Stimulated activated naive CD4-positive, alpha-beta T cell treated with Interleukin-2 at 50 U/mL for 16 hours (primary cell): Measurements from ENCODE around the gene RASA4B.
"Not testable (repeated sequence)": the region's sequence is repeated elsewhere in the genome, so short reads cannot be mapped to it uniquely, and the experiment has no call there.

ENCODE experiments used
- DNase-seq: peaks from one replicate; lab custom pipeline; 2025; lab: John Stamatoyannopoulos, UW

RASA4B gene

DNA sequence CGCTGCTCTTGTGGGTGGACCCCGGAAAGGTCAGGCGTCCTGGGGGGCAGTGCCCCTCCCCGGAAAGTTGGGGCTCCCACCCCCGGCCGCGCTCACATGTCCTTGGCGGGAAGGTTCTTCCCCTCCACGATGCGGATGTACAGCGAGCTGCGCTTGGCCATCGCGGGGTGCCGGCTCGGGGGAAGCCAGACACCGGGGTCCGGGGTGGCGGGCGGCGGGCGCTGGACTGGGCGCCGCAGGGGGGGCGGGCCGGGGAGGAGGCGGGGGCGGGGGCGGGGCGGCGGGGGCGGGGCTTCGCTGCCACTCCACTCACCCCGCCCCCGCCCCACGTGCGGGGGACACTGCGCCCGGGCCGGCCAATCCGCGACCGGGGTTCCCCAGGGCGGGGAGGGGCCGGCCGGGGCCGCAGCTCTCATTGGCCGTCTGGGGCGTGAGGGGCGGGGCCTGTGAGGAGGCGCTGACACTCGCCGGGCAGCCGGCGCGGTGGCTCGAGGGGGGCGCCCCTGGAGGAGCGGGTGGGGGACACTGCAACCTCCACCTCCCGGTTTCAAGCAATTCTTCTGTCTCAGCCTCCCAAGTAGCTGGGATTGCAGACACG lies at the start of gene RASA4B:
Gene RASA4B (minus strand): TSS at position 228 of the 598 bp plus-strand sequence. CDS start 67 bp downstream, at position 161.
- DNase-seq = not testable (repeated sequence)

GRCh38 chr7:102550808-102551422 lies 33.3 kb upstream of the RASA4B start, which contains the start of gene SPDYE2:
TSS of gene SPDYE2 (plus strand) at chr7:102551226. CDS start at chr7:102553256, 2,030 bp downstream.
- not testable (repeated sequence) for DNase-seq

GRCh38 chr7:102546353-102546752 lies 28.8 kb upstream of the RASA4B start:
- not testable (repeated sequence) for DNase-seq

DNA sequence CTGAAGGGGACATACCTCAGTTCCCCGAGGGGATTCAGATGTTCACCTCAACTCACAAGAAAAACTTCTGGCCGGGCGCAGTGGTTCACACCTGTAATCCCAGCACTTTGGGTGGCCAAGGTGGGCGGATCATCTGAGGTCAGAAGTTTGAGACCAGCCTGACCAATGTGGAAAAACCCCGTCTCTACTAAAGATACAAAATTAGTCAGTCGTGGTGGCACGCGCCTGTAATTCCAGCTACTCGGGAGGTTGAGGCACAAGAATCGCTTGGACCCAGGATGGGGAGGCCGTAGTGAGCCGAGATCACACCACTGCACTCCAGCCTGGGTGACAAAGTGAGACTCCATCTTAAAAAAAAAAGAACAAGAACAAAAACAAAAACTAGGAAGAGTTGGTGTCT lies 27.7 kb upstream of the RASA4B start:
- not testable (repeated sequence) for DNase-seq

DNA sequence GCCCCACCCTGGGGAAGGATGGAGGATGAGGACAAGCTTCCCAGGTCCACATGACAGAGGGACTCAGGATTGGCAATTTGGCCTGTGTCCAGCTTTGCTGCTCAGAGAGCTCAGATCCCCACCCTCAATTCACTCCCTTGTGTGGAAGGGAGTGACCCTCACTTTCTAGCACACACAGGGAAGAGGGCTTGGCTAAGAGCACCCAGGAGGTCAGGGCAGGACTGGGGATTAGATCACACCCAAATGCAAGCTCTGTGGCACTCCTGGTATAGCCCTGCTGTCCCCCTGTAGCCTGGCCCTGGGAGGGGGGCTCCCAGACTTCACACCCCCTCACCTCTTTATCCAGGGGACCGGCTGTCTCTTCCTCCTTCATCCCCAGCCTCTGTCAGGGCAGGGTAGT lies 26.8 kb upstream of the RASA4B start:
- not testable (repeated sequence) for DNase-seq

- not testable (repeated sequence) for DNase-seq
Observed at GRCh38 chr7:102543596-102543995, 26.0 kb upstream of the RASA4B start, which contains the start of gene UPK3BL2. TSS of gene UPK3BL2 (minus strand) at chr7:102543696. CDS start at chr7:102543636, 60 bp downstream.

GRCh38 chr7:102542771-102543170 lies 25.2 kb upstream of the RASA4B start:
- not testable (repeated sequence) for DNase-seq

- DNase-seq = not testable (repeated sequence)
Observed at GRCh38 chr7:102542083-102542482, 24.5 kb upstream of the RASA4B start.

GRCh38 chr7:102540604-102541003 lies 23.0 kb upstream of the RASA4B start:
- DNase-seq = not testable (repeated sequence)

DNA sequence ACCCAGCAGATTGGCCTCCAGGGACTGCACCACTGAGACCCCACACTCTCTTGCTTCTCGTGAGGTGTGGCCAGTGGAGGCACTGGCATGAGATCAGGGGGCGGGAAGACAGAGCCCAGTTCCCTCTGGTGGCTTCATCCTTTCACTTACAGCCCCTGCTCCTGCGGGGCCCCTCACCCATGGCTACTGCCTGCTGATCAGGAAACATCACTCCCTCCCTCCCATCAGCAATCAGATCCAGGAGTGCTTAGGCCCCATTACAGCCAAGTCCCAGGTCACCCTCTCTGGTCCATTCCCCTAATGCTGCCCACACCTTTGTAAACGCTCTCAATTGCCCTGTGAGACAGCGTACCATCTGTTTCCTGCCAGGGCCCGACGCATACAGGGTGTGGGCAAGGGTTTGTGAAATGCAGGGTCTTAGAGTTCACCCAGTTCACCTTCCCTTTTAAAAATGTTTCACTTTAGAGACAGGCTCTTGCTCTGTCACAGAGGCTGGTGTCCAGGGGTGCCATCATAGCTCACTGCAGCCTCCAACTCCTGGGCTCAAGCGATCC lies 17.6 kb upstream of the RASA4B start:
- DNase-seq = not testable (repeated sequence)

DNA sequence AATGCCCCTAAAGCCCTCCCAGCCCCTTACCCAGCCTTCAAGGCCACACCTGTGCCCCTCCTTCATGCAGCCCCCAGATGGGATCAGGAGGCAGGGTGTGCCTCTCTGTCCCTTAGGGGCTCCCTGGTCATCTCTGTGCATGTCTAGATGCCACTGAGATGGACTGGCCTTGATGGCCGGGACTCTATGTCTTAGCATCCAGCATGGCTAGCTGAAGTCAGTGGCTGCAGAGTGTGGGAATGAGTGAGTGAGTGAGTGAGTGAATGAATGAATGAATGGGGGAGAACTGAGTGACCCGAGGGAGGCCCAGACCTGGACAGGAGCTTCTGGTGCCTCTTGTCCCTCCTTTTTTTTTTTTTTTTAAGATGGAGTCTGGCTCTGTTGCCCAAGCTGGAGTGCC lies 14.6 kb upstream of the RASA4B start:
- not testable (repeated sequence) for DNase-seq

GRCh38 chr7:102531583-102531982 lies 14.0 kb upstream of the RASA4B start:
- DNase-seq = not testable (repeated sequence)

DNA sequence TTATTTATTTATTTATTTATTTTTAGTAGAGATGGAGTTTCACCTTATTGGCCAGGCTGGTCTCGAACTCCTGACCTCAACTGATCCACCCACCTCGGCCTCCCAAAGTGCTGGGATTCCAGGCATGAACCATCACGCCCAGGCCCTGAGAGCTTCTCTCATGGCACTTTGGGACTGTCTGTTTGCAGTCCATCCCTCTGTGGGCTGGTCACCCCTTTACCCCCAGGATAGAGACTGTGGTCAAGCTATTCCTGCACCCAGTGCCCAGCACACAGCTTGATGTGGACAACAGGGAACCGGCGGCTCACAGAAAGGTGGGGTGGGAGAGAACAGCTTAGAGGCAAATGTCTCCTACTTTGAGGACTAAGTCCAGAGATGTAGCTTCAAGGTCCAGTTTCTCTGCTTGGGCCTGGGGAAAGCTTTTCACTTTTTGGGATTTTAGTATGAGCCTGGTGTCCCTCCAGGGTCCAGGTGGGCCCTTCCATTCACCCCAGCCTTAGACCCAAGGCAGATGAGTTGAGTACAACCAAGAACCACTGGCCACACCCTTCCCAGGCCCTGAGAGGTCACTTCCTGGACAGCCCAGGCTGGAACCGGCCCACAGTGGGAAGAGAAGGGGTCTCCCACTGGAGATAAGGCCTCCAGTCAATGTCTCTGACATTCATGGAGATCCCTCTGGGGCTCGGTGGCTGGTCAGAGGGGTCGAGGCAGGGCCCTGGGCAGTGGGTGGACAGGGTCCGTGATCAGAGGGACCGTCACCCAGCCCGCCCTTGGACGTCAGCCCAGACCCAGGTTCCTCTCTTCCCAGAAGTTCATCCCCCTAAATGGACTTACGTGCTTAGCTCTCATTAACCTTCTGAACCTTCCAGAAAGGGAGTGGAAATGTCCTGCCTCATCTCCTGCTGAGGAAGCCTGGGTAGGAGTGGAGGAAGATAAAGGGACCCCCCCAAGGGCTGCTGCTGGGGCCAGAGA lies 10.5 kb upstream of the RASA4B start:
- not testable (repeated sequence) for DNase-seq

DNA sequence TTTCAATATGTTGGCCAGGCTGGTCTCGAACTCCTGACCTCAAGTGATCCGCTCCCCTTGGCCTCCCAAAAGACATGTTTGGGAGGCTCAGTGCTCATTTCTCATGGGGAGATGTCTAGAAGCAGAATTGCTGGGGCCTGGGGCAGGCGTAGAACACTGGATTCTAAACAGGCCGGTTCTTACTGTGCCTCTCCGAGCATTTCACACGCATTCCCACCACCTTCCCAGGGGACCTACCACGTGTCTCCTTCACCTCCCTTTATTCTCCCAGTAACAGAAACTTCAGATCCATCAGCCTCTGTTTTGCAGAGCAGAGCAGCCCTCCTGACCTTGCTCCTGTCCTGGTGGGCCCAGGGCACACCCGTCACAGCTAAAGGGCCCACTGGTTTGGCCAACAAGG lies 9.6 kb upstream of the RASA4B start:
- not testable (repeated sequence) for DNase-seq

DNA sequence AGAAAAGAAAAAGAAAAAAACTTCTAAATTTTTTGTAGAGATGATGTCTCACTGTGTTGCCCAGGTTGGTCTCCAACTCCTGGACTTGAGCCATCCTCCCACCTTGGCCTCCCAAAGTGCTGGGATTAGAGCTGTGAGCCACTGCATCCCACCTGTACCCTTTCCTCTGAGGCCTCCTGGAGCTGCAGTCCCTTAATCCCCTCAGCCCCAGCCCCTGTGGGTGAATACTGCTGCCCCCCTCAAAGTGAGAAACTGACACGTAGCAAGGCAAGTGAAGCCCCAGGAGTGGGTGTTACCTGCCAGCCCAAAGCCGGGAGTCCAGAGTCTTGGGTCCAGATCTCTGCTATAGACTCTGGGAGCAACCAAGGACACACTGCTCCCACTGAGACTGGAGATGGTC lies 7.2 kb upstream of the RASA4B start:
- DNase-seq = not testable (repeated sequence)

- not testable (repeated sequence) for DNase-seq
Observed at GRCh38 chr7:102520797-102521196, 3.2 kb upstream of the RASA4B start.

DNA sequence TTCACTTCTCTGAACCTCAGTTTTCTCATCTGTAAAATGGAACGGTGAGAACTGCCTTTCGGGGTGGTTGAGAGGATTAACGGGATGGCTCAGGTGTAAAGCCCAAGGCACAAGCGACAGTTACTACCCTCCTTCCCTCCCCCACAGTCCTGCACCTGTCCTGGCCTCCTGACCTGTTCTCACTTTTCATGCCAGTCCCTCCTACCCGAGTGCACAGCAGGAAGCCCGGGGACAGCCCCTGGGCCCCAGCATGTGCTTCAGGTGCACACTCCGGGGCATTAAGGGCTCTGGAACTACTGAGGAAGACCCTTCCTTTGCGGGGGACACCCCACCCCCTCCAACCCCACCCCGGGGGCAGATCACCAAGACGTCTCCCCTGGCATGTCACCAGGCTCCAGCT lies 626 bp downstream of the RASA4B start:
- DNase-seq = not testable (repeated sequence)

DNA sequence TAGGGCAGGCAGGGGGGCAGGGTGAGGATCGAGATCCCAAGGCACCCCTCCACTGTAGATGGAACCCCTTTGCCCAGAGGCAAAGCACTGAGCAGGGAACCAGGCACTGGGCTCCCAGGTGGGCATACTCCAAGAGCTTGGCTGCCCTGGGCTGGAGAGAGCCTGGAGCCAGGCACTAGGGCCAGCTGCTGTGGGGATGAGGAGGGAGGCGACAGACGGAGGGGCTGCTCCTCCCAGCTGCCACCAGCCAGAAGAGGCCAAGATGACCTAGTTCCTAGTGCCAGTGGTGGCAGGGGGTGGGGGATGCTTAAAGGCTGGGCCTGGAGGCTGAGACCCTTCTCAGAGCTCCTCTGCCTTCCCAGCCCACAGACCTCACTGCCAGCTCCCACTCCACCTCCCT lies 1.7 kb downstream of the RASA4B start:
- not testable (repeated sequence) for DNase-seq

DNA sequence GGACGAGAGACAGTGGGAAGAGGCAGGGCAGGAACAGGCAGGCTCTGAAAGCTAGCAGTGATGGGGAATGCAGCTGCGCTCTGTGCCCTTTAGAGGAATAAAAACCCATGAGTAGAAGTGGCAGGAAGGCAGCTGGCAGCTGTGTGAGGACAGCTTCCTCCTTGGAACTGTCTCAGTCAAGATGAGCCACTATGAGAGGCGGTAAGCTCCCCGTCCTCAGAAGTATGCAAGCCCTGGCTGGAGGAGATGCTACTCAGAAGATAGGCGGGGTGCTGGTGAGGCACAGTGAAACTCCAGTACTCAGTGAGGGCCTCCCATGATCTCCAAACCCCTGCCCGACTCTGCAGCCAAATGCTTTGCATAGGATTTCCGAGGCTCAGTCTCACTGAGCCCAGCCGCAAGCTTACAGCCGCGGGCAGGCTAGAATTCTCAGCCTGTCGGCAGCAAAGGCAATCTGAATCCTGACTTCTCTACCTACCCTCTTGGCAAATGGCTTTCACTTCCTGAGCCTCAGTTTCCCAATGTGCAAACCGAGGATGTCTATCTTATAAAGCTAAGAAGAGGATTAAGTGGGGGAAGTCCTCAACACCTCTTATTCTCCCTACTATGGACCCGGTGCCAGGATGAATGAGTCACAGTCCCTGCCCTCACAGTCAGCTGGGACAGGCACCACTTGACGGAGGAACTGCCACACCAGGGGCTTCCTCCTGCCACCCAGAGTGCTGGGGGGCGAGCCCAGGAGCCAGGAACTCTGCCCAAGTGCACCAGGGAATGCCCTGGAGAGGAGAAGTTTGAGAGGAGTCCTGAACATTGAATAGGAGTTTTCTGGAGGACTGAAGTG lies 2.5 kb downstream of the RASA4B start:
- DNase-seq = not testable (repeated sequence)

DNA sequence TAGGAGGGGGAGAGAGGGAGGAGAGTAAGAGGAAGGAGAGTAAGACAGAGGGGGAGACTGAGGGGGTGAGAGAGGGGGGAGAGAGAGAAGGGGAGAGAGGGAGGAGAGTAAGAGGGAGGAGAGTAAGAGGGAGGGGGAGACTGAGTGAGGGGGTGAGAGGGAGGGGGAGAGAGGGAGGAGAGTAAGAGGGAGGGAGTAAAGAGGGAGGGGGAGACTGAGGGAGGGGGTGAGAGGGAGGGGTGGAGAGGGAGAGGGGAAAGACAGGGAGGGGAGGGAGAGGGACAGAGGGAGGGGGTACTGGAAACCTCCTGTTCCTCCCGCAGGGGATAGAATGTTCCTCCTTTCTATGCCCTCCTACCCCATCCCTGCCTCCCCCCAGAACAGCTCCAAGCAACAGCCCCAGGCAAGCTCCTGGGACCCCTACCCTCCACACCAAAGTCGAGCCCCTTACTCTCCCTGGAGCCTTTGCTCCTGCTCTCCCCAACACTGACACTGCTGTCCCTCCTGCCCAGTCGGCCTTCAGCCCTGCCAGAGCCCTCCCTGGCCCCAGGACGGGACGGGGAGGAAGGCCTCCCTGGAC lies 4.8 kb downstream of the RASA4B start:
- DNase-seq = not testable (repeated sequence)
